ENCODE results near the gene IMPACT. TPM values are rescaled to one million over a fixed set of nuclear protein-coding genes. Genes with fewer than 3 reads are reported as not detected.

The IMPACT gene
- total RNA-seq, 1 donor from 2014 or later, result 29.7 TPM

GRCh38 chr18:24502667-24503523 lies 76.4 kb downstream of the IMPACT start:
- H3K36me3 Mint-ChIP-seq (ENCODE audit: insufficient read depth), result no peaks in the 10 kb centered on the region
- peaks cover 8% of the 10 kb centered on the region for H3K9me3 Mint-ChIP-seq (ENCODE audit: low read depth)
- no peak for TF ChIP-seq CTCF (IDR thresholded peaks at IDR 0.05; ENCODE audit: unreplicated experiment)
- H3K4me1 Mint-ChIP-seq (ENCODE audit: low read depth), result peaks cover 14% of the 10 kb centered on the region
- no peak overlapping the region for H3K4me3 Mint-ChIP-seq (ENCODE audit: low read depth)
- DNase-seq (ENCODE audit: low spot score, unreplicated experiment), result no peak
- no peak overlapping the region for H3K27ac Mint-ChIP-seq
- no peaks in the 10 kb centered on the region for H3K27me3 Mint-ChIP-seq

Other genes starting within 250 kb of the IMPACT start
- gene OSBPL1A, start 28.8 kb upstream of the IMPACT start, total RNA-seq, result 15.0 and 19.5 TPM in 2 replicates
- not detected in 2 replicates for gene HRH4, start 34.0 kb downstream of the IMPACT start, total RNA-seq

Data from progenitor cell of endocrine pancreas (in vitro differentiated cells).